GM12873 (cell line): ENCODE measurements around the gene WIPF3.

Source experiments
- TF ChIP-seq, protein P1 (sequence below): IDR thresholded peaks from 2 replicates; pipeline ENCODE4 v1.5.1; 2012; ENCODE audit warnings: low read depth, mild to moderate bottlenecking, moderate library complexity, low read length, control low read depth; ENCODE audit not compliant: insufficient read depth; ENCODE audit errors: missing control alignments

WIPF3 gene

DNA sequence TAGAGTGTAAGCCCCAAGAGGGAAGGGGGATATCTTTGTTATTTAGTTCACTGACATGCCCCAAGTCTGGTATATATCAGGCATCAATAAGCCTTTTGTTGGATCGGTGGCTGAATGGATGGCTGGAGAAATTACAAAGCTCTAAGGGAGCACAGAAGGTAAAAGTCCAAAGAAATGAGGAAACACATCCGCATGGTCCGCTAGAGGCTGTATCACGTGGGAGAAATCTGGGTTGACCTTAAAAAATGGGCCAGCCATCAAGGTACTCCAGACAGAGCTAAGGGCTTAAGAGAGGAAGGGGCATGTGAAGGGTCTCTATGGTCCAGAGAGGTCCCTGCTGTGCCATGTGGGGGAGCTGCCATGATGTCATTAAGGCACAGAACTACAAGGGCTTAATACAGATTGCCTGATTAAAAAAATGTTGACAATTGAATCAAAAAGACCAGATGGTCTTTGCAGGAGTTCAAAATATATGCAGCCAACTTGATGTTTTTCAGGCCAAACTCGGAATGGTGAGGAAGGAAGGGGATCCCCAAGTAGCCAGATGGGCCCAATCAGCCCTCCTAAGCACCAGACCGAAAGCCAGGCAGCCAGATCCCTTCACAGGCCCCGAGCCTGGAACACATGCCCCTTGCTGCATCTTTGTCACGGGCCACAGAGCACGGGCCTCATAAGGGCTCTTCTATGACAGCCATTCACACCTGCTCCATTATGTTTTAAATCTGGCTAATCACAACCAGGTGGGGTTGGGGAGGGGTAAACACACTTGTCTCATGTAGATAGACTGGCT is 151.4 kb downstream of the WIPF3 start:
- TF ChIP-seq, protein P1, sequence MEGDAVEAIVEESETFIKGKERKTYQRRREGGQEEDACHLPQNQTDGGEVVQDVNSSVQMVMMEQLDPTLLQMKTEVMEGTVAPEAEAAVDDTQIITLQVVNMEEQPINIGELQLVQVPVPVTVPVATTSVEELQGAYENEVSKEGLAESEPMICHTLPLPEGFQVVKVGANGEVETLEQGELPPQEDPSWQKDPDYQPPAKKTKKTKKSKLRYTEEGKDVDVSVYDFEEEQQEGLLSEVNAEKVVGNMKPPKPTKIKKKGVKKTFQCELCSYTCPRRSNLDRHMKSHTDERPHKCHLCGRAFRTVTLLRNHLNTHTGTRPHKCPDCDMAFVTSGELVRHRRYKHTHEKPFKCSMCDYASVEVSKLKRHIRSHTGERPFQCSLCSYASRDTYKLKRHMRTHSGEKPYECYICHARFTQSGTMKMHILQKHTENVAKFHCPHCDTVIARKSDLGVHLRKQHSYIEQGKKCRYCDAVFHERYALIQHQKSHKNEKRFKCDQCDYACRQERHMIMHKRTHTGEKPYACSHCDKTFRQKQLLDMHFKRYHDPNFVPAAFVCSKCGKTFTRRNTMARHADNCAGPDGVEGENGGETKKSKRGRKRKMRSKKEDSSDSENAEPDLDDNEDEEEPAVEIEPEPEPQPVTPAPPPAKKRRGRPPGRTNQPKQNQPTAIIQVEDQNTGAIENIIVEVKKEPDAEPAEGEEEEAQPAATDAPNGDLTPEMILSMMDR = no peak

- TF ChIP-seq, protein P1 = no peak
Observed at GRCh38 chr7:29958667-29959358, 152.5 kb downstream of the WIPF3 start.

GRCh38 chr7:29962035-29962434 is 155.7 kb downstream of the WIPF3 start:
- TF ChIP-seq, protein P1 = no peak

DNA sequence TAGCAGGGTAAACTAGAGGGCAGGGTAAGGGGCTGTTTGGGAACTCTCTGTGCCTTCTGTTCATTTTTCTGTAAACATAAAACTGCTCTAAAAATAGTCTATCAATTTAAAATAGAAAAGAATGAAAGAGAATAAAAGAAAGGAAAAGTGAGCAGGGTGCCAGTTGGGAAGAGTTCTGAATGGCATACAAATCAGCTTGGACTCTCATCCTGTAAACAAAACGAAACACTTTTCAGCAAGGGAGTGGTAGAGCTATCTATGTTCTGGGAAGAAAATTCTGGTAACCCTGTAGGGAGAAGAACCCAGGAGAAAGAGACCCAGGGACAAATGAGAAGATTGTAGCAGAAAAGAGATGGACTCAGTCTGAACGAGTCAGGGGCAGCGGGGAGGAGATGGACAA is 158.7 kb downstream of the WIPF3 start:
- TF ChIP-seq, protein P1 = no peak
